Esophagus squamous epithelium (tissue), 4 donors: ENCODE data around the gene TMEM140.

ENCODE experiments used
- CTCF ChIP-seq, 6 experiments: fragments of 450-650 bp in 4 of 6; fragments of 200-600 bp in 2 of 6; sonication (generic) in 2 of 6; IDR thresholded peaks; one replicate each; pipeline ENCODE4 v1.5.1; 2016 to 2019; ENCODE audit warnings: antibody characterized with exemption in 6 of 6, mild to moderate bottlenecking in 4 of 6, moderate library complexity in 4 of 6
- POLR2A ChIP-seq, 4 donors: fragments of 450-650 bp; IDR thresholded peaks; one replicate each; pipeline ENCODE4 v1.6.1; 2017; ENCODE audit warnings: antibody characterized with exemption in 4 of 4, mild to moderate bottlenecking in 4 of 4, moderate library complexity in 3 of 4

- TF ChIP-seq CTCF (IDR thresholded peaks at IDR 0.05) (no peak), POLR2A (IDR thresholded peaks at IDR 0.05) (no peak)
Measured at GRCh38 chr7:135166338-135166990, 18.6 kb downstream of the TMEM140 start.
